HepG2 (cell line): ENCODE results near the gene MMS19. TPM values are rescaled to one million over a fixed set of nuclear protein-coding genes. Genes with fewer than 3 reads are reported as not detected.

ENCODE experiments used
- ATAC-seq: fragments of 200-7000 bp; cut with Tn5 transposase; 3 replicates; pipeline ENCODE4 v1.9.1; 2020; ENCODE audit warnings: mild to moderate bottlenecking, moderate library complexity
- BruUV-seq: library from RNA; stranded (reverse); fragments of 400-500 nt; replicated peaks from 2 replicates; lab custom pipeline; 2021; lab: Mats Ljungman, UMichigan
- CTCF ChIA-PET: fragments of 300-600 bp; formaldehyde crosslinking; extraction: SDS; loops from one replicate; lab custom pipeline; 2021; ENCODE audit warnings: low total read pairs, inconsistent platforms, low intra/inter-chr PET ratio; lab: Yijun Ruan, JAX
- POLR2A ChIA-PET: fragments of 350-600 bp; sonication (Branson Sonifier 250); formaldehyde crosslinking; loops from one replicate; lab custom pipeline; 2020; ENCODE audit warnings: antibody characterized with exemption, inconsistent platforms; lab: Yijun Ruan, JAX
- DNase-seq: peaks from one replicate; pipeline ENCODE4 v3.0.0-alpha.2; 2015; ENCODE audit warnings: low spot score
- FAIRE-seq: peaks from 3 replicates; lab custom pipeline; 2011; peaks lifted over from hg19 to GRCh38; lab: Jason Lieb, UNC
- H2AFZ ChIP-seq: one replicate; pipeline ENCODE4 v1.6.1; 2011; ENCODE audit warnings: low read length, inconsistent platforms
- H3K27ac ChIP-seq: fragments of 300-600 bp; 3 replicates; pipeline ENCODE4 v1.8.0; 2011; ENCODE audit warnings: mixed run types, mild to moderate bottlenecking, mixed read lengths, low read length, inconsistent platforms; ENCODE audit not compliant: insufficient read depth; ENCODE audit errors: extremely low read length
- H3K27me3 ChIP-seq, 2 experiments: fragments of 200-600 bp in 1 of 2; 2 replicates in 1 of 2; 3 replicates in 1 of 2; pipeline versions ENCODE4 v1.6.0 to v1.8.0; 2011; ENCODE audit warnings: low read length in 2 of 2, mild to moderate bottlenecking in 2 of 2, moderate library complexity in 2 of 2, inconsistent platforms in 1 of 2; ENCODE audit not compliant: insufficient read depth in 2 of 2, control insufficient read depth in 1 of 2
- H3K36me3 ChIP-seq, 2 experiments: fragments of 200-600 bp in 1 of 2; replicated peaks in 1 of 2; 2 replicates in 1 of 2; 3 replicates in 1 of 2; pipeline versions ENCODE4 v1.5.1 to v1.8.0; 2011; ENCODE audit warnings: low read length in 2 of 2, inconsistent platforms in 1 of 2; ENCODE audit not compliant: insufficient read depth in 2 of 2, control insufficient read depth in 1 of 2
- H3K4me1 ChIP-seq: 2 replicates; pipeline ENCODE4 v1.5.1; 2012; ENCODE audit warnings: low read length, inconsistent platforms; ENCODE audit not compliant: insufficient read depth
- H3K4me2 ChIP-seq: 2 replicates; pipeline ENCODE4 v1.6.0; 2011; ENCODE audit warnings: low read depth, low read length, inconsistent platforms
- H3K4me3 ChIP-seq, 3 experiments: fragments of 200-600 bp in 1 of 3; sonication (generic), shearing (Covaris generic) in 1 of 3; replicated peaks in 1 of 3; 2 replicates each; pipeline ENCODE4 v1.5.1; 2011 to 2016; ENCODE audit warnings: low read length in 3 of 3, inconsistent platforms in 2 of 3, low read depth in 2 of 3, mild to moderate bottlenecking in 2 of 3, control low read depth in 1 of 3, mixed read lengths in 1 of 3; ENCODE audit not compliant: insufficient read depth in 1 of 3
- H3K79me2 ChIP-seq: one replicate; pipeline ENCODE4 v1.6.1; 2011; ENCODE audit warnings: low read length, inconsistent platforms; ENCODE audit not compliant: insufficient read depth
- H3K9ac ChIP-seq: 2 replicates; pipeline ENCODE4 v1.6.0; 2011; ENCODE audit warnings: mild to moderate bottlenecking, low read depth, low read length, inconsistent platforms; ENCODE audit not compliant: insufficient read depth
- H3K9me3 ChIP-seq: 2 replicates; pipeline ENCODE4 v1.5.1; 2012; ENCODE audit warnings: mild to moderate bottlenecking, low read length
- H4K20me1 ChIP-seq: 2 replicates; pipeline ENCODE4 v1.6.0; 2011; ENCODE audit warnings: inconsistent platforms, mild to moderate bottlenecking, low read length, moderate library complexity; ENCODE audit not compliant: insufficient read depth
- ATAD3A ChIP-seq: sonication (generic); formaldehyde crosslinking; IDR thresholded peaks from 2 replicates; pipeline ENCODE4 v1.4.0; 2020; ENCODE audit warnings: missing genetic modification reagents
- CBX2 ChIP-seq, 2 experiments: fragments of 200-600 bp in 1 of 2; sonication (generic); formaldehyde crosslinking in 1 of 2; IDR thresholded peaks; 2 replicates each; pipeline versions ENCODE4 v1.7.0 to v1.8.1; 2018 to 2022; ENCODE audit warnings: low read depth in 2 of 2, low read length in 1 of 2, mild to moderate bottlenecking in 1 of 2, missing genetic modification reagents in 1 of 2
- HNRNPL ChIP-seq: fragments of 200-400 bp; formaldehyde crosslinking; IDR thresholded peaks from 2 replicates; pipeline ENCODE4 v1.6.1; 2017; ENCODE audit warnings: mild to moderate bottlenecking, low read depth, low read length
- IRX3 ChIP-seq: sonication (generic); formaldehyde crosslinking; IDR thresholded peaks from 2 replicates; pipeline ENCODE4 v1.8.1; 2023; ENCODE audit warnings: mild to moderate bottlenecking, low read depth, missing genetic modification reagents, borderline replicate concordance
- NFKB2 ChIP-seq: sonication (generic); formaldehyde crosslinking; IDR thresholded peaks from 2 replicates; pipeline ENCODE4 v1.4.0; 2020; ENCODE audit warnings: missing genetic modification reagents, borderline replicate concordance
- REXO4 ChIP-seq: sonication (generic); formaldehyde crosslinking; IDR thresholded peaks from 2 replicates; pipeline ENCODE4 v1.8.0; 2022; ENCODE audit warnings: missing genetic modification reagents, mild to moderate bottlenecking, borderline replicate concordance
- ZNF282 ChIP-seq: fragments of 450-650 bp; IDR thresholded peaks from 2 replicates; pipeline ENCODE4 v1.6.1; 2018; ENCODE audit not compliant: partially characterized antibody
- WGBS: methylation state at CpG from one replicate; pipeline ENCODE4 v1.1.6; 2017; ENCODE audit warnings: low lambda C conversion rate; 5-methylcytosine and 5-hydroxymethylcytosine counted together
- in situ Hi-C: cut with HindIII; loops from 2 replicates; pipeline ENCODE4 v1.10.0; 2017; ENCODE audit warnings: low pct_unique_long_range_greater_than_20kb; ENCODE audit not compliant: extremely low pct_ligation_motif_present
- intact Hi-C: fragments of 100-400 bp; cut with micrococcal nuclease; formaldehyde crosslinking; loops from one replicate; pipeline ENCODE4 v1.10.0; 2022; ENCODE audit not compliant: unreplicated experiment
- polyA plus RNA-seq, 8 experiments: library from polyadenylated mRNA; depleted of rRNA in 3 of 8; stranded (reverse) in 7 of 8; unstranded in 1 of 8; fragments of >200 nt; fragmentation: Illumina TruSeq in 4 of 8; extraction: Trizol in 4 of 8; gene quantifications; 2 replicates each; pipeline versions ENCODE4 v1.2.1 to v1.2.3, GENCODE V29; 2011 to 2016; ENCODE audit warnings: low read depth in 4 of 8, missing spikeins in 1 of 8, mixed read lengths in 1 of 8; ENCODE audit not compliant: insufficient read depth in 1 of 8
- total RNA-seq, 5 experiments: library from RNA; depleted of rRNA; stranded (reverse); fragments of >200 nt; fragmentation: Illumina TruSeq; extraction: Trizol; gene quantifications; 2 replicates each; pipeline ENCODE4 v1.2.3, GENCODE V29; 2016; ENCODE audit warnings: low read depth in 1 of 5
- TF ChIP-seq, protein P1 (sequence below): sonication (generic); formaldehyde crosslinking; IDR thresholded peaks from 2 replicates; pipeline ENCODE4 v1.4.0; 2020; ENCODE audit warnings: missing genetic modification reagents, borderline replicate concordance
- TF ChIP-seq, protein P2 (sequence below): sonication (generic); formaldehyde crosslinking; IDR thresholded peaks from 2 replicates; pipeline ENCODE4 v1.4.0; 2020; ENCODE audit warnings: mild to moderate bottlenecking, missing genetic modification reagents, borderline replicate concordance
- TF ChIP-seq, protein P3 (sequence below): sonication (generic); formaldehyde crosslinking; IDR thresholded peaks from 2 replicates; pipeline ENCODE4 v1.4.0; 2020; ENCODE audit warnings: missing genetic modification reagents
- TF ChIP-seq, protein P4 (sequence below): sonication (generic); formaldehyde crosslinking; IDR thresholded peaks from 2 replicates; pipeline ENCODE4 v1.8.0; 2022; ENCODE audit warnings: low read depth, missing genetic modification reagents

Gene MMS19
- total and polyA plus RNA-seq, 2 of the 13 experiments (the other 11 are each of a cell fraction or from before 2014, with no cell fraction given): 76.4 to 107 TPM

DNA sequence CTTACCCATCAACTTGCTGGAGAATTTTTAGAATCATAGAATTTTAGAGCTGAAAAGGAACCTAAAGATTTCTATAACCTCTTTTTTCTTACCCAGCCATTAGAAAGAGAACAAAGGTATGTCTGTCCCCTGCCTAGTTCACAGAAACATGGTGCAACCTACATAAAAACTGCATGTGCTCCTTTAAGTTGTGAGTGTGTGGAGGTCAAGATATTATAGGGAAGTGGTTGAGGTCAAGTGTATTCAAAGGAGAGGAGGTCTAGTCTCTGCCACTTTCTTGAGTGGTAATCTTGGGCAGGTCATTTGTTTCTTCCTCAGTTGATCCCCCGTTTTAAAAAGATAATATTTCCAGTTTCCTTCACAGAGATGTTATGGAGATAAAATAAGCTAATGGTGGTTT, 6.9 kb upstream of the MMS19 start:
- POLR2A ChIA-PET: no interaction called here
- CTCF ChIA-PET: no interaction called here
- no peak for FAIRE-seq

More for the DNA sequence above, 6.9 kb upstream of the MMS19 start:
- WGBS: 78% methylated on average over 1 of the region's 1 CpG
- in situ Hi-C loops: no loop called here
- no peak overlapping the region for H3K4me2 ChIP-seq
- DNase-seq: no peak
- BruUV-seq: no TSS peak
- no peak overlapping the region for H2AFZ ChIP-seq
- ATAC-seq: no peak
- H3K79me2 ChIP-seq: peaks cover 3% of the 10 kb centered on the region
- no peak overlapping the region for H3K27ac ChIP-seq
- no peaks in the 10 kb centered on the region; a peak in 1 of 5 replicates for H3K36me3 ChIP-seq
- no peak overlapping the region for H3K4me3 ChIP-seq
- intact Hi-C loops: no loop called here
- H3K9me3 ChIP-seq: no peaks in the 10 kb centered on the region
- peaks cover 18% of the 10 kb centered on the region for H3K4me1 ChIP-seq
- TF ChIP-seq, protein P1, sequence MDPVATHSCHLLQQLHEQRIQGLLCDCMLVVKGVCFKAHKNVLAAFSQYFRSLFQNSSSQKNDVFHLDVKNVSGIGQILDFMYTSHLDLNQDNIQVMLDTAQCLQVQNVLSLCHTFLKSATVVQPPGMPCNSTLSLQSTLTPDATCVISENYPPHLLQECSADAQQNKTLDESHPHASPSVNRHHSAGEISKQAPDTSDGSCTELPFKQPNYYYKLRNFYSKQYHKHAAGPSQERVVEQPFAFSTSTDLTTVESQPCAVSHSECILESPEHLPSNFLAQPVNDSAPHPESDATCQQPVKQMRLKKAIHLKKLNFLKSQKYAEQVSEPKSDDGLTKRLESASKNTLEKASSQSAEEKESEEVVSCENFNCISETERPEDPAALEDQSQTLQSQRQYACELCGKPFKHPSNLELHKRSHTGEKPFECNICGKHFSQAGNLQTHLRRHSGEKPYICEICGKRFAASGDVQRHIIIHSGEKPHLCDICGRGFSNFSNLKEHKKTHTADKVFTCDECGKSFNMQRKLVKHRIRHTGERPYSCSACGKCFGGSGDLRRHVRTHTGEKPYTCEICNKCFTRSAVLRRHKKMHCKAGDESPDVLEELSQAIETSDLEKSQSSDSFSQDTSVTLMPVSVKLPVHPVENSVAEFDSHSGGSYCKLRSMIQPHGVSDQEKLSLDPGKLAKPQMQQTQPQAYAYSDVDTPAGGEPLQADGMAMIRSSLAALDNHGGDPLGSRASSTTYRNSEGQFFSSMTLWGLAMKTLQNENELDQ (CRISPR knock-in tag): no peak
- TF ChIP-seq, protein P2, sequence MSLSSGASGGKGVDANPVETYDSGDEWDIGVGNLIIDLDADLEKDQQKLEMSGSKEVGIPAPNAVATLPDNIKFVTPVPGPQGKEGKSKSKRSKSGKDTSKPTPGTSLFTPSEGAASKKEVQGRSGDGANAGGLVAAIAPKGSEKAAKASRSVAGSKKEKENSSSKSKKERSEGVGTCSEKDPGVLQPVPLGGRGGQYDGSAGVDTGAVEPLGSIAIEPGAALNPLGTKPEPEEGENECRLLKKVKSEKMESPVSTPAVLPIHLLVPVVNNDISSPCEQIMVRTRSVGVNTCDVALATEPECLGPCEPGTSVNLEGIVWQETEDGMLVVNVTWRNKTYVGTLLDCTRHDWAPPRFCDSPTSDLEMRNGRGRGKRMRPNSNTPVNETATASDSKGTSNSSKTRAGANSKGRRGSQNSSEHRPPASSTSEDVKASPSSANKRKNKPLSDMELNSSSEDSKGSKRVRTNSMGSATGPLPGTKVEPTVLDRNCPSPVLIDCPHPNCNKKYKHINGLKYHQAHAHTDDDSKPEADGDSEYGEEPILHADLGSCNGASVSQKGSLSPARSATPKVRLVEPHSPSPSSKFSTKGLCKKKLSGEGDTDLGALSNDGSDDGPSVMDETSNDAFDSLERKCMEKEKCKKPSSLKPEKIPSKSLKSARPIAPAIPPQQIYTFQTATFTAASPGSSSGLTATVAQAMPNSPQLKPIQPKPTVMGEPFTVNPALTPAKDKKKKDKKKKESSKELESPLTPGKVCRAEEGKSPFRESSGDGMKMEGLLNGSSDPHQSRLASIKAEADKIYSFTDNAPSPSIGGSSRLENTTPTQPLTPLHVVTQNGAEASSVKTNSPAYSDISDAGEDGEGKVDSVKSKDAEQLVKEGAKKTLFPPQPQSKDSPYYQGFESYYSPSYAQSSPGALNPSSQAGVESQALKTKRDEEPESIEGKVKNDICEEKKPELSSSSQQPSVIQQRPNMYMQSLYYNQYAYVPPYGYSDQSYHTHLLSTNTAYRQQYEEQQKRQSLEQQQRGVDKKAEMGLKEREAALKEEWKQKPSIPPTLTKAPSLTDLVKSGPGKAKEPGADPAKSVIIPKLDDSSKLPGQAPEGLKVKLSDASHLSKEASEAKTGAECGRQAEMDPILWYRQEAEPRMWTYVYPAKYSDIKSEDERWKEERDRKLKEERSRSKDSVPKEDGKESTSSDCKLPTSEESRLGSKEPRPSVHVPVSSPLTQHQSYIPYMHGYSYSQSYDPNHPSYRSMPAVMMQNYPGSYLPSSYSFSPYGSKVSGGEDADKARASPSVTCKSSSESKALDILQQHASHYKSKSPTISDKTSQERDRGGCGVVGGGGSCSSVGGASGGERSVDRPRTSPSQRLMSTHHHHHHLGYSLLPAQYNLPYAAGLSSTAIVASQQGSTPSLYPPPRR (CRISPR knock-in tag): no peak
- TF ChIP-seq, protein P3, sequence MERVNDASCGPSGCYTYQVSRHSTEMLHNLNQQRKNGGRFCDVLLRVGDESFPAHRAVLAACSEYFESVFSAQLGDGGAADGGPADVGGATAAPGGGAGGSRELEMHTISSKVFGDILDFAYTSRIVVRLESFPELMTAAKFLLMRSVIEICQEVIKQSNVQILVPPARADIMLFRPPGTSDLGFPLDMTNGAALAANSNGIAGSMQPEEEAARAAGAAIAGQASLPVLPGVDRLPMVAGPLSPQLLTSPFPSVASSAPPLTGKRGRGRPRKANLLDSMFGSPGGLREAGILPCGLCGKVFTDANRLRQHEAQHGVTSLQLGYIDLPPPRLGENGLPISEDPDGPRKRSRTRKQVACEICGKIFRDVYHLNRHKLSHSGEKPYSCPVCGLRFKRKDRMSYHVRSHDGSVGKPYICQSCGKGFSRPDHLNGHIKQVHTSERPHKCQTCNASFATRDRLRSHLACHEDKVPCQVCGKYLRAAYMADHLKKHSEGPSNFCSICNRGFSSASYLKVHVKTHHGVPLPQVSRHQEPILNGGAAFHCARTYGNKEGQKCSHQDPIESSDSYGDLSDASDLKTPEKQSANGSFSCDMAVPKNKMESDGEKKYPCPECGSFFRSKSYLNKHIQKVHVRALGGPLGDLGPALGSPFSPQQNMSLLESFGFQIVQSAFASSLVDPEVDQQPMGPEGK: no peak
- TF ChIP-seq CBX2 (IDR thresholded peaks at IDR 0.05; ENCODE audit: low read depth, low read length): no peak
- no peak for TF ChIP-seq CBX2 (CRISPR knock-in tag; IDR thresholded peaks at IDR 0.05; ENCODE audit: low read depth)
- no peak for TF ChIP-seq IRX3 (CRISPR knock-in tag)
- no peak for TF ChIP-seq HNRNPL
- TF ChIP-seq ZNF282: no peak
- no peak for TF ChIP-seq ATAD3A (CRISPR knock-in tag)
- TF ChIP-seq REXO4 (CRISPR knock-in tag): no peak
- TF ChIP-seq, protein P4, sequence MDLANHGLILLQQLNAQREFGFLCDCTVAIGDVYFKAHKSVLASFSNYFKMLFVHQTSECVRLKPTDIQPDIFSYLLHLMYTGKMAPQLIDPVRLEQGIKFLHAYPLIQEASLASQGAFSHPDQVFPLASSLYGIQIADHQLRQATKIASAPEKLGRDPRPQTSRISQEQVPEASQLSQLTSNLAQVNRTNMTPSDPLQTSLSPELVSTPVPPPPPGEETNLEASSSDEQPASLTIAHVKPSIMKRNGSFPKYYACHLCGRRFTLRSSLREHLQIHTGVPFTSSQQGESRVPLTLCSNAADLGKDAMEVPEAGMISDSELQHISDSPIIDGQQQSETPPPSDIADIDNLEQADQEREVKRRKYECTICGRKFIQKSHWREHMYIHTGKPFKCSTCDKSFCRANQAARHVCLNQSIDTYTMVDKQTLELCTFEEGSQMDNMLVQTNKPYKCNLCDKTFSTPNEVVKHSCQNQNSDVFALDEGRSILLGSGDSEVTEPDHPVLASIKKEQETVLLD (CRISPR knock-in tag): no peak
- no peak for TF ChIP-seq NFKB2 (CRISPR knock-in tag)
- no peak overlapping the region for H3K9ac ChIP-seq
- no peaks in the 10 kb centered on the region for H3K27me3 ChIP-seq
- no peaks in the 10 kb centered on the region; the same call in 1 of the 2 replicates for H4K20me1 ChIP-seq
